Ureter (tissue), 1 donor: Measurements from ENCODE around the gene LRRFIP1. TPM values are rescaled to one million over a fixed set of nuclear protein-coding genes. Genes with fewer than 3 reads are reported as not detected.

Experiments used
- DNase-seq: peaks from one replicate; pipeline ENCODE4 v3.0.0-alpha.2; 2020; ENCODE audit warnings: low spot score
- total RNA-seq: library from RNA; stranded (reverse); gene quantifications from one replicate; pipeline ENCODE4 v1.2.4, GENCODE V29; 2023
- donor health status: DM: yes; HTN: yes; CAD: no.

The LRRFIP1 gene
- total RNA-seq, 1 donor from 2014 or later, result 207 TPM

DNA sequence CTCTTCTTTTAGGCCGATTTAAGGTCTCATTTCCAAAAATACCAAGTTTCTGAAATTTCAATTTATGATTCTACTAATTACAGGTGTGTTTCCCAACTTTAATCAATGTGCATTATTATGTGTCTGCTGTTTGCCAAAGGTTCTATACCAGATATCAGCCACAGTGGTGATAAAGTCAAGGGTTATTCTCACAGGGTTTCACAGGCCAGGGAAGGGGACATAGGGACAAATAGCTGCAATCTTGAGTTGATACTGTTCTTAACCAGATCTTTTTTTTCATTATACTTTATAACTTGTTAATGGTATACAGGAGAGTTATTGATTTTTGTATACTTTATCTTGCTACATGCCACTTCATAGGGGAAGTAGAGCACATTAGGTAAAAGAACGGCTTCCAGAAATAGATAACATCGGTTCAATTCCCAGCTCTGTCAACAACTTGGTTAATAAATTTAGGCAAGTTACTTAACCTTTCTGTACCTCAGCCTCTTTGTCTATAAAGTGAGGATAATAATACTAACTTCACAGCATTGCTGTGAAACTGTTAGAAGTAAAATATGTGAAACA lies 200.1 kb downstream of the LRRFIP1 start:
- DNase-seq, result no peak

Other genes with a start within 250 kb of the LRRFIP1 start
- gene COL6A3, start 213.4 kb upstream of the LRRFIP1 start, total RNA-seq, result 197 TPM
- gene MLPH, start 140.3 kb upstream of the LRRFIP1 start, total RNA-seq, result 236 TPM
- gene PRLH, start 61.0 kb upstream of the LRRFIP1 start, total RNA-seq, result not detected
- gene RAB17, start 36.9 kb upstream of the LRRFIP1 start, total RNA-seq, result 24.2 TPM
- gene RBM44, start 171.2 kb downstream of the LRRFIP1 start, total RNA-seq, result 1.5 TPM
- gene RAMP1, start 232.0 kb downstream of the LRRFIP1 start, total RNA-seq, result 49.0 TPM